ENCODE results near the gene TAF5L.

Gene TAF5L

GRCh38 chr1:229625915-229626831 is at the start of gene TAF5L, which contains the start of gene URB2:
TAF5L (minus strand) TSS chr1:229626122; CDS start chr1:229614482, 11,640 bp downstream.
URB2 (plus strand) TSS chr1:229626247; CDS start chr1:229627634, 1,387 bp downstream.
- Histone ChIP-seq H3K4me1 (ENCODE audit: control insufficient read depth in 5 of 5, insufficient read depth in 5 of 5, low read length in 5 of 5) (peaks cover 4 to 53% (median 42%) of the 10 kb centered on the region in 5 donors), H3K27ac (ENCODE audit: low read depth, low read length) (peak within 1 kb of the TSS; percentile 84)

GRCh38 chr1:229675396-229675795 is 49.5 kb upstream of the TAF5L start:
- Histone ChIP-seq H3K27ac (ENCODE audit: low read depth, low read length) (no peak overlapping the region), H3K36me3 (ENCODE audit: control insufficient read depth in 5 of 5, insufficient read depth in 5 of 5, low read length in 5 of 5) (no peaks in the 10 kb centered on the region), H3K9me3 (ENCODE audit: control insufficient read depth in 5 of 5, low read length in 5 of 5) (no peaks in the 10 kb centered on the region), H3K27me3 (ENCODE audit: control insufficient read depth in 5 of 5, insufficient read depth in 4 of 5, low read length in 5 of 5) (no peaks in the 10 kb centered on the region), H3K9ac (ENCODE audit: low read length in 5 of 5) (no peak overlapping the region), H3K4me3 (ENCODE audit: low read depth in 1 of 5, low read length in 5 of 5) (no peak overlapping the region), H3K4me1 (ENCODE audit: control insufficient read depth in 5 of 5, insufficient read depth in 5 of 5, low read length in 5 of 5) (no peaks in the 10 kb centered on the region)

More at GRCh38 chr1:229625915-229626831, at the start of gene TAF5L, which contains the start of gene URB2:
- H3K4me3 ChIP-seq (ENCODE audit: low read depth in 1 of 5, low read length in 5 of 5) = peak within 1 kb of the TSS; percentile 93 to 98 (median 94)
- no peaks in the 10 kb centered on the region for H3K27me3 ChIP-seq (ENCODE audit: control insufficient read depth in 5 of 5, insufficient read depth in 4 of 5, low read length in 5 of 5)
- peak within 1 kb of the TSS; percentile 85 to 92 (median 90) for H3K9ac ChIP-seq (ENCODE audit: low read length in 5 of 5)
- peaks cover 0 to 2% (median 0%) of the 10 kb centered on the region in 5 donors for H3K36me3 ChIP-seq (ENCODE audit: control insufficient read depth in 5 of 5, insufficient read depth in 5 of 5, low read length in 5 of 5)
- H3K9me3 ChIP-seq (ENCODE audit: control insufficient read depth in 5 of 5, low read length in 5 of 5) = no peaks in the 10 kb centered on the region

GRCh38 chr1:229674042-229674441 is 48.1 kb upstream of the TAF5L start:
- Histone ChIP-seq H3K4me3 (ENCODE audit: low read depth in 1 of 5, low read length in 5 of 5) (no peak overlapping the region), H3K27ac (ENCODE audit: low read depth, low read length) (no peak overlapping the region), H3K36me3 (ENCODE audit: control insufficient read depth in 5 of 5, insufficient read depth in 5 of 5, low read length in 5 of 5) (no peaks in the 10 kb centered on the region), H3K9ac (ENCODE audit: low read length in 5 of 5) (no peak overlapping the region), H3K27me3 (ENCODE audit: control insufficient read depth in 5 of 5, insufficient read depth in 4 of 5, low read length in 5 of 5) (no peaks in the 10 kb centered on the region), H3K4me1 (ENCODE audit: control insufficient read depth in 5 of 5, insufficient read depth in 5 of 5, low read length in 5 of 5) (peaks cover 0 to 7% (median 6%) of the 10 kb centered on the region in 5 donors), H3K9me3 (ENCODE audit: control insufficient read depth in 5 of 5, low read length in 5 of 5) (no peaks in the 10 kb centered on the region)

GRCh38 chr1:229672246-229672645 is 46.3 kb upstream of the TAF5L start:
- Histone ChIP-seq H3K4me1 (ENCODE audit: control insufficient read depth in 5 of 5, insufficient read depth in 5 of 5, low read length in 5 of 5) (peaks cover 0 to 9% (median 9%) of the 10 kb centered on the region in 5 donors), H3K36me3 (ENCODE audit: control insufficient read depth in 5 of 5, insufficient read depth in 5 of 5, low read length in 5 of 5) (no peaks in the 10 kb centered on the region), H3K4me3 (ENCODE audit: low read depth in 1 of 5, low read length in 5 of 5) (no peak overlapping the region), H3K9me3 (ENCODE audit: control insufficient read depth in 5 of 5, low read length in 5 of 5) (no peaks in the 10 kb centered on the region), H3K27ac (ENCODE audit: low read depth, low read length) (no peak overlapping the region), H3K27me3 (ENCODE audit: control insufficient read depth in 5 of 5, insufficient read depth in 4 of 5, low read length in 5 of 5) (no peaks in the 10 kb centered on the region), H3K9ac (ENCODE audit: low read length in 5 of 5) (no peak overlapping the region)

GRCh38 chr1:229671310-229671709 is 45.4 kb upstream of the TAF5L start:
- Histone ChIP-seq H3K4me3 (ENCODE audit: low read depth in 1 of 5, low read length in 5 of 5) (no peak overlapping the region), H3K4me1 (ENCODE audit: control insufficient read depth in 5 of 5, insufficient read depth in 5 of 5, low read length in 5 of 5) (peaks cover 0 to 9% (median 9%) of the 10 kb centered on the region in 5 donors), H3K9me3 (ENCODE audit: control insufficient read depth in 5 of 5, low read length in 5 of 5) (no peaks in the 10 kb centered on the region), H3K36me3 (ENCODE audit: control insufficient read depth in 5 of 5, insufficient read depth in 5 of 5, low read length in 5 of 5) (no peaks in the 10 kb centered on the region), H3K27me3 (ENCODE audit: control insufficient read depth in 5 of 5, insufficient read depth in 4 of 5, low read length in 5 of 5) (no peaks in the 10 kb centered on the region), H3K9ac (ENCODE audit: low read length in 5 of 5) (no peak overlapping the region), H3K27ac (ENCODE audit: low read depth, low read length) (no peak overlapping the region)

GRCh38 chr1:229669333-229669732 is 43.4 kb upstream of the TAF5L start:
- no peak overlapping the region for H3K27ac ChIP-seq (ENCODE audit: low read depth, low read length)
- no peaks in the 10 kb centered on the region for H3K9me3 ChIP-seq (ENCODE audit: control insufficient read depth in 5 of 5, low read length in 5 of 5)
- H3K9ac ChIP-seq (ENCODE audit: low read length in 5 of 5) = no peak overlapping the region
- no peak overlapping the region for H3K4me3 ChIP-seq (ENCODE audit: low read depth in 1 of 5, low read length in 5 of 5)
- H3K36me3 ChIP-seq (ENCODE audit: control insufficient read depth in 5 of 5, insufficient read depth in 5 of 5, low read length in 5 of 5) = no peaks in the 10 kb centered on the region
- H3K4me1 ChIP-seq (ENCODE audit: control insufficient read depth in 5 of 5, insufficient read depth in 5 of 5, low read length in 5 of 5) = peaks cover 0 to 11% (median 9%) of the 10 kb centered on the region in 5 donors
- H3K27me3 ChIP-seq (ENCODE audit: control insufficient read depth in 5 of 5, insufficient read depth in 4 of 5, low read length in 5 of 5) = no peaks in the 10 kb centered on the region

GRCh38 chr1:229666585-229666984 is 40.7 kb upstream of the TAF5L start:
- H3K9me3 ChIP-seq (ENCODE audit: control insufficient read depth in 5 of 5, low read length in 5 of 5) = no peaks in the 10 kb centered on the region
- H3K36me3 ChIP-seq (ENCODE audit: control insufficient read depth in 5 of 5, insufficient read depth in 5 of 5, low read length in 5 of 5) = no peaks in the 10 kb centered on the region
- H3K4me3 ChIP-seq (ENCODE audit: low read depth in 1 of 5, low read length in 5 of 5) = no peak overlapping the region
- no peak overlapping the region for H3K27ac ChIP-seq (ENCODE audit: low read depth, low read length)
- no peak overlapping the region for H3K9ac ChIP-seq (ENCODE audit: low read length in 5 of 5)
- peaks cover 0 to 20% (median 13%) of the 10 kb centered on the region in 5 donors for H3K4me1 ChIP-seq (ENCODE audit: control insufficient read depth in 5 of 5, insufficient read depth in 5 of 5, low read length in 5 of 5)
- H3K27me3 ChIP-seq (ENCODE audit: control insufficient read depth in 5 of 5, insufficient read depth in 4 of 5, low read length in 5 of 5) = no peaks in the 10 kb centered on the region

GRCh38 chr1:229665912-229666558 is 40.1 kb upstream of the TAF5L start:
- Histone ChIP-seq H3K36me3 (ENCODE audit: control insufficient read depth in 5 of 5, insufficient read depth in 5 of 5, low read length in 5 of 5) (peaks cover 0 to 2% (median 0%) of the 10 kb centered on the region in 5 donors), H3K9me3 (ENCODE audit: control insufficient read depth in 5 of 5, low read length in 5 of 5) (no peaks in the 10 kb centered on the region), H3K4me3 (ENCODE audit: low read depth in 1 of 5, low read length in 5 of 5) (no peak overlapping the region), H3K27me3 (ENCODE audit: control insufficient read depth in 5 of 5, insufficient read depth in 4 of 5, low read length in 5 of 5) (no peaks in the 10 kb centered on the region), H3K9ac (ENCODE audit: low read length in 5 of 5) (no peak overlapping the region), H3K27ac (ENCODE audit: low read depth, low read length) (no peak overlapping the region), H3K4me1 (ENCODE audit: control insufficient read depth in 5 of 5, insufficient read depth in 5 of 5, low read length in 5 of 5) (peaks cover 0 to 25% (median 18%) of the 10 kb centered on the region in 5 donors)

- H3K9ac ChIP-seq (ENCODE audit: low read length in 5 of 5) = no peak overlapping the region
- no peak overlapping the region for H3K27ac ChIP-seq (ENCODE audit: low read depth, low read length)
- H3K27me3 ChIP-seq (ENCODE audit: control insufficient read depth in 5 of 5, insufficient read depth in 4 of 5, low read length in 5 of 5) = no peaks in the 10 kb centered on the region
- peaks cover 0 to 21% (median 14%) of the 10 kb centered on the region in 5 donors for H3K4me1 ChIP-seq (ENCODE audit: control insufficient read depth in 5 of 5, insufficient read depth in 5 of 5, low read length in 5 of 5)
- no peak overlapping the region for H3K4me3 ChIP-seq (ENCODE audit: low read depth in 1 of 5, low read length in 5 of 5)
- no peaks in the 10 kb centered on the region for H3K9me3 ChIP-seq (ENCODE audit: control insufficient read depth in 5 of 5, low read length in 5 of 5)
- H3K36me3 ChIP-seq (ENCODE audit: control insufficient read depth in 5 of 5, insufficient read depth in 5 of 5, low read length in 5 of 5) = peaks cover 6 to 11% (median 8%) of the 10 kb centered on the region in 5 donors
Observed at GRCh38 chr1:229664133-229664689, 38.3 kb upstream of the TAF5L start.
